Skin of body (tissue), 2 donors: ENCODE data around the gene TMEM272. TPM values are rescaled to one million over a fixed set of nuclear protein-coding genes. Genes with fewer than 3 reads are reported as not detected.

Experiments
- DNase-seq: peaks from one replicate; lab custom pipeline; 2025; lab: John Stamatoyannopoulos, UW
- total RNA-seq: library from RNA; depleted of rRNA; stranded (reverse); fragments of >200 nt; gene quantifications from one replicate; pipeline ENCODE4 v1.2.3, GENCODE V29; 2014

The TMEM272 gene
- total RNA-seq, 1 donor from 2014 or later = not detected

GRCh38 chr13:51849145-51850101 is 4.4 kb upstream of the TMEM272 start:
- no peak for DNase-seq

- DNase-seq = no peak
Measured at GRCh38 chr13:51848674-51849073, 3.7 kb upstream of the TMEM272 start.

- DNase-seq = no peak
Measured at GRCh38 chr13:51846756-51847155, 1.8 kb upstream of the TMEM272 start.

GRCh38 chr13:51845574-51846318 is 769 bp upstream of the TMEM272 start:
- DNase-seq = no peak

- no peak for DNase-seq
Measured at GRCh38 chr13:51843529-51843928, 1.4 kb downstream of the TMEM272 start.

- DNase-seq = no peak
Measured at GRCh38 chr13:51841732-51842131, 3.2 kb downstream of the TMEM272 start.

GRCh38 chr13:51840917-51841316 is 4.1 kb downstream of the TMEM272 start:
- DNase-seq = no peak

GRCh38 chr13:51839711-51840540 is 5.1 kb downstream of the TMEM272 start:
- no peak for DNase-seq

GRCh38 chr13:51838240-51838846 is 6.6 kb downstream of the TMEM272 start:
- no peak for DNase-seq

GRCh38 chr13:51837016-51837415 is 8.0 kb downstream of the TMEM272 start:
- no peak for DNase-seq

GRCh38 chr13:51834581-51835171 is 10.3 kb downstream of the TMEM272 start:
- DNase-seq = peak; percentile 62

- DNase-seq = no peak
Measured at GRCh38 chr13:51833980-51834379, 11.0 kb downstream of the TMEM272 start.

GRCh38 chr13:51832471-51833152 is 12.4 kb downstream of the TMEM272 start:
- DNase-seq = no peak

- no peak for DNase-seq
Measured at GRCh38 chr13:51831519-51831918, 13.5 kb downstream of the TMEM272 start.

- no peak for DNase-seq
Measured at GRCh38 chr13:51829568-51829899, 15.4 kb downstream of the TMEM272 start.

GRCh38 chr13:51828730-51829567 is 16.0 kb downstream of the TMEM272 start:
- no peak for DNase-seq

- DNase-seq = no peak
Measured at GRCh38 chr13:51827254-51827653, 17.7 kb downstream of the TMEM272 start.

- peak; percentile 18 for DNase-seq
Measured at GRCh38 chr13:51826606-51827005, 18.4 kb downstream of the TMEM272 start.

- no peak for DNase-seq
Measured at GRCh38 chr13:51825681-51826254, 19.2 kb downstream of the TMEM272 start.
